Hepatocyte (in vitro differentiated cells): Measurements from ENCODE around the gene PGD.

ENCODE experiments used
- CTCF ChIP-seq: fragments of 200-600 bp; sonication (generic); IDR thresholded peaks from 2 replicates; pipeline ENCODE4 v1.5.1; 2016; ENCODE audit warnings: antibody characterized with exemption, mild to moderate bottlenecking; ENCODE audit not compliant: poor library complexity
- EZH2 ChIP-seq: fragments of 200-600 bp; sonication (generic); IDR thresholded peaks from 2 replicates; pipeline ENCODE4 v1.6.1; 2016; ENCODE audit warnings: antibody characterized with exemption, mild to moderate bottlenecking, borderline replicate concordance

GRCh38 chr1:10424034-10424433, 25.2 kb downstream of the PGD start:
- TF ChIP-seq EZH2, result no peak
- TF ChIP-seq CTCF, result no peak
